ENCODE results near the gene MED13L. TPM values are rescaled to one million over a fixed set of nuclear protein-coding genes. Genes with fewer than 3 reads are reported as not detected.

MED13L gene
- total RNA-seq, 1 experiment from 2014 or later = 94.1 TPM

- no peaks in the 10 kb centered on the region for H3K27me3 ChIP-seq (replicated peaks; ENCODE audit: insufficient read depth, low read depth, low read length, poor library complexity)
- TF ChIP-seq CTCF (conservative IDR thresholded peaks at IDR 0.05; ENCODE audit: low read depth, low read length) = no peak
- TF ChIP-seq EZH2 (IDR thresholded peaks at IDR 0.05; ENCODE audit: borderline replicate concordance, low read depth, low read length, poor library complexity, severe bottlenecking) = no peak
- H3K36me3 ChIP-seq (ENCODE audit: insufficient read depth, low read length, poor library complexity, severe bottlenecking) = no peaks in the 10 kb centered on the region
- H3K4me3 ChIP-seq (ENCODE audit: low read depth, low read length, poor library complexity, severe bottlenecking) = no peak overlapping the region
- peaks cover 35% of the 10 kb centered on the region for H3K4me1 ChIP-seq (ENCODE audit: insufficient read depth, low read length, poor library complexity, severe bottlenecking)
- ChIA-PET CTCF (no interaction called here), POLR2A (ENCODE audit: low non-redundant PET) (no interaction called here)
- BruUV-seq (replicated peaks) = no TSS peak
- DNase-seq (ENCODE audit: low spot score) = no peak
- no peak overlapping the region for H3K27ac ChIP-seq (ENCODE audit: low read depth, low read length, poor library complexity, severe bottlenecking)
- intact Hi-C loops (cut with micrococcal nuclease; ENCODE audit: unreplicated experiment) = no loop called here
- H3K9me3 ChIP-seq (ENCODE audit: low read depth, low read length, poor library complexity, severe bottlenecking) = no peaks in the 10 kb centered on the region
Measured at GRCh38 chr12:116204785-116205184, 72.7 kb downstream of the MED13L start.

- Histone ChIP-seq H3K9me3 (ENCODE audit: low read depth, low read length, poor library complexity, severe bottlenecking) (no peaks in the 10 kb centered on the region), H3K4me3 (ENCODE audit: low read depth, low read length, poor library complexity, severe bottlenecking) (no peak overlapping the region), H3K27me3 (replicated peaks; ENCODE audit: insufficient read depth, low read depth, low read length, poor library complexity) (no peaks in the 10 kb centered on the region), H3K27ac (ENCODE audit: low read depth, low read length, poor library complexity, severe bottlenecking) (no peak overlapping the region), H3K36me3 (ENCODE audit: insufficient read depth, low read length, poor library complexity, severe bottlenecking) (no peaks in the 10 kb centered on the region), H3K4me1 (ENCODE audit: insufficient read depth, low read length, poor library complexity, severe bottlenecking) (peaks cover 37% of the 10 kb centered on the region)
- no peak for DNase-seq (ENCODE audit: low spot score)
- no TSS peak for BruUV-seq (replicated peaks)
- POLR2A ChIA-PET (ENCODE audit: low non-redundant PET) = no interaction called here
- TF ChIP-seq EZH2 (IDR thresholded peaks at IDR 0.05; ENCODE audit: borderline replicate concordance, low read depth, low read length, poor library complexity, severe bottlenecking) (no peak), CTCF (conservative IDR thresholded peaks at IDR 0.05; ENCODE audit: low read depth, low read length) (no peak)
- intact Hi-C loops (cut with micrococcal nuclease; ENCODE audit: unreplicated experiment) = no loop called here
- CTCF ChIA-PET = no interaction called here
Measured at GRCh38 chr12:116204169-116204568, 73.3 kb downstream of the MED13L start.

- POLR2A ChIA-PET (ENCODE audit: low non-redundant PET) = interaction anchor here (0.6 kb wide), 1 partner anchor 209 kb away, joined by 5 read pairs; no protein-coding TSS in a partner anchor
Measured at GRCh38 chr12:116202940-116203339, 74.6 kb downstream of the MED13L start.

More at GRCh38 chr12:116202940-116203339, 74.6 kb downstream of the MED13L start:
- no TSS peak for BruUV-seq (replicated peaks)
- DNase-seq (ENCODE audit: low spot score) = no peak
- H3K4me1 ChIP-seq (ENCODE audit: insufficient read depth, low read length, poor library complexity, severe bottlenecking) = peaks cover 49% of the 10 kb centered on the region
- H3K9me3 ChIP-seq (ENCODE audit: low read depth, low read length, poor library complexity, severe bottlenecking) = no peaks in the 10 kb centered on the region
- no peaks in the 10 kb centered on the region for H3K36me3 ChIP-seq (ENCODE audit: insufficient read depth, low read length, poor library complexity, severe bottlenecking)
- peak overlapping the region; percentile 29 for H3K27ac ChIP-seq (ENCODE audit: low read depth, low read length, poor library complexity, severe bottlenecking)
- TF ChIP-seq CTCF (conservative IDR thresholded peaks at IDR 0.05; ENCODE audit: low read depth, low read length) (no peak), EZH2 (IDR thresholded peaks at IDR 0.05; ENCODE audit: borderline replicate concordance, low read depth, low read length, poor library complexity, severe bottlenecking) (no peak)
- H3K27me3 ChIP-seq (replicated peaks; ENCODE audit: insufficient read depth, low read depth, low read length, poor library complexity) = no peaks in the 10 kb centered on the region
- CTCF ChIA-PET = no interaction called here
- intact Hi-C loops (cut with micrococcal nuclease; ENCODE audit: unreplicated experiment) = no loop called here
- no peak overlapping the region for H3K4me3 ChIP-seq (ENCODE audit: low read depth, low read length, poor library complexity, severe bottlenecking)

Measured in A673 (cell line).